Peyer's patch (tissue), 4 donors: Measurements from ENCODE around the gene MTA3. TPM values are rescaled to one million over a fixed set of nuclear protein-coding genes. Genes with fewer than 3 reads are reported as not detected.

Source experiments
- DNase-seq, 3 donors: peaks; one replicate each; pipeline ENCODE4 v3.0.0-alpha.2; 2017 to 2019
- H3K27ac ChIP-seq, 4 donors: fragments of 200-600 bp; sonication (generic); one replicate each; pipeline ENCODE4 v1.5.1; 2016 to 2019
- H3K27me3 ChIP-seq, 2 donors: fragments of 200-600 bp; sonication (generic); one replicate each; pipeline ENCODE4 v1.5.1; 2019
- H3K36me3 ChIP-seq, 3 donors: fragments of 200-600 bp; sonication (generic); one replicate each; pipeline ENCODE4 v1.5.1; 2016 to 2019
- H3K4me1 ChIP-seq, 4 donors: fragments of 200-600 bp; sonication (generic); one replicate each; pipeline ENCODE4 v1.5.1; 2016 to 2019
- H3K4me3 ChIP-seq, 4 donors: fragments of 200-600 bp; sonication (generic); 1 replicate in 3 of 4; 2 replicates in 1 of 4; pipeline ENCODE4 v1.5.1; 2016 to 2019; ENCODE audit warnings: mild to moderate bottlenecking in 1 of 4
- H3K9me3 ChIP-seq, 4 donors: fragments of 200-600 bp; sonication (generic); one replicate each; pipeline ENCODE4 v1.5.1; 2016 to 2019; ENCODE audit warnings: mild to moderate bottlenecking in 1 of 4
- POLR2A ChIP-seq, 2 donors: fragments of 450-650 bp; IDR thresholded peaks; one replicate each; pipeline ENCODE4 v1.5.1; 2017; ENCODE audit warnings: antibody characterized with exemption in 2 of 2, mild to moderate bottlenecking in 2 of 2, moderate library complexity in 2 of 2
- total RNA-seq, 4 donors: library from RNA; depleted of rRNA; stranded (reverse); fragments of >200 nt; gene quantifications; one replicate each; pipeline ENCODE4 v1.1.0, GENCODE V29; 2016
- TF ChIP-seq, protein P1 (sequence below), 6 experiments: fragments of 450-650 bp in 4 of 6; fragments of 200-600 bp in 2 of 6; sonication (generic) in 1 of 6; IDR thresholded peaks; one replicate each; pipeline ENCODE4 v1.5.1; 2017 to 2019; ENCODE audit warnings: antibody characterized with exemption in 6 of 6, mild to moderate bottlenecking in 3 of 6, moderate library complexity in 1 of 6

MTA3 gene
- total RNA-seq, 4 donors from 2014 or later, result 20.0 to 87.5 (median 34.2) TPM

DNA sequence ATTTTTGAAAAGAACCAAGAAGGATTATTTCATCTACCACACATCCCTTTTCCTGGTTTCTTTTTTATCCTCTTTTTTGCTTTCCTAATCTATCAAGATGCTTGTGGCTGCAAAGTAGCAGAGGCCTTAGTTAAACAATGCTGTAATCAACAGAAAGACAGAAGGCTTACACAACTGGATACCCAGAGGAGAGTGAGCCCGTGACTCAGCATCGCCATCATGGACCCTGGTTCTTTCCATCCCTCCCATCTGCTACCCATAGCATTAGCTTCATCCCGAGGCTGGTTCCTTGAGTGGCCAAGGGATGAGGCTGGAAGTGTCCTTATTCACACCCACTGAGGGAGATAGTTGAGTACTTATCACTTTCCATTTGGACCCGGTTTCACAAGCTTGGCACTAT is 231.4 kb downstream of the MTA3 start:
- no peak for TF ChIP-seq POLR2A (IDR thresholded peaks at IDR 0.05)
- TF ChIP-seq, protein P1, sequence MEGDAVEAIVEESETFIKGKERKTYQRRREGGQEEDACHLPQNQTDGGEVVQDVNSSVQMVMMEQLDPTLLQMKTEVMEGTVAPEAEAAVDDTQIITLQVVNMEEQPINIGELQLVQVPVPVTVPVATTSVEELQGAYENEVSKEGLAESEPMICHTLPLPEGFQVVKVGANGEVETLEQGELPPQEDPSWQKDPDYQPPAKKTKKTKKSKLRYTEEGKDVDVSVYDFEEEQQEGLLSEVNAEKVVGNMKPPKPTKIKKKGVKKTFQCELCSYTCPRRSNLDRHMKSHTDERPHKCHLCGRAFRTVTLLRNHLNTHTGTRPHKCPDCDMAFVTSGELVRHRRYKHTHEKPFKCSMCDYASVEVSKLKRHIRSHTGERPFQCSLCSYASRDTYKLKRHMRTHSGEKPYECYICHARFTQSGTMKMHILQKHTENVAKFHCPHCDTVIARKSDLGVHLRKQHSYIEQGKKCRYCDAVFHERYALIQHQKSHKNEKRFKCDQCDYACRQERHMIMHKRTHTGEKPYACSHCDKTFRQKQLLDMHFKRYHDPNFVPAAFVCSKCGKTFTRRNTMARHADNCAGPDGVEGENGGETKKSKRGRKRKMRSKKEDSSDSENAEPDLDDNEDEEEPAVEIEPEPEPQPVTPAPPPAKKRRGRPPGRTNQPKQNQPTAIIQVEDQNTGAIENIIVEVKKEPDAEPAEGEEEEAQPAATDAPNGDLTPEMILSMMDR (IDR thresholded peaks at IDR 0.05), result no peak
- no peak overlapping the region for H3K27ac ChIP-seq
- H3K4me3 ChIP-seq, result no peak overlapping the region
- H3K36me3 ChIP-seq, result no peaks in the 10 kb centered on the region
- no peaks in the 10 kb centered on the region for H3K9me3 ChIP-seq
- DNase-seq, result peak in 1 of 3 donors; percentile 22
- no peaks in the 10 kb centered on the region for H3K4me1 ChIP-seq
- H3K27me3 ChIP-seq, result no peaks in the 10 kb centered on the region

DNA sequence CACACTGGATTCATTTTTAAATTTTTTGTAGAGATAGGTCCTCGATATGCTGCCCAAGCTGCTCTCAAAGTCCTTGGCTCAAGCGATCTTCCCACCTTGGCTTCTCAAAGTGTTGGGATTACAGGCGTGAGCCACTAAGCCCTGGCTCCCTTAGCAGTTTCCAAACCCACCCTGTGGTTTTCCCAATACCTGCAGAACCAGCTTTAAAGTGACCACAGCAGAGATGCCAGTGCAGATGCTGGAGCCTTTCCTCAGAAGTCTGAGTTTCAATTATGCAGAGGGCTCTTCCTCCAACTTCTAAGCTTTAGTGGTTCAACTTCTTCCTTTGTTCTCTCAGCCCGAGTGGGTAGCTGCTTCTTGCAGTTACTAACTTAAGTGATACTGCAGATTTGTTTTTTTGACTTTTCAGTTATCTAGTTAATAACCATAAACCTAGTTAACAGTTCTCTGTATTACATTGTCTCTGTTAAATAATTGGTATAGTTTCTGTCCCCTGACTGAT is 232.1 kb downstream of the MTA3 start:
- Histone ChIP-seq H3K36me3 (no peaks in the 10 kb centered on the region), H3K27ac (no peak overlapping the region), H3K4me3 (no peak overlapping the region), H3K4me1 (no peaks in the 10 kb centered on the region), H3K9me3 (no peaks in the 10 kb centered on the region), H3K27me3 (no peaks in the 10 kb centered on the region)
- DNase-seq, result peak in 1 of 3 donors; percentile 17
- no peak for TF ChIP-seq POLR2A (IDR thresholded peaks at IDR 0.05)
- TF ChIP-seq, protein P1 (IDR thresholded peaks at IDR 0.05), result no peak

DNA sequence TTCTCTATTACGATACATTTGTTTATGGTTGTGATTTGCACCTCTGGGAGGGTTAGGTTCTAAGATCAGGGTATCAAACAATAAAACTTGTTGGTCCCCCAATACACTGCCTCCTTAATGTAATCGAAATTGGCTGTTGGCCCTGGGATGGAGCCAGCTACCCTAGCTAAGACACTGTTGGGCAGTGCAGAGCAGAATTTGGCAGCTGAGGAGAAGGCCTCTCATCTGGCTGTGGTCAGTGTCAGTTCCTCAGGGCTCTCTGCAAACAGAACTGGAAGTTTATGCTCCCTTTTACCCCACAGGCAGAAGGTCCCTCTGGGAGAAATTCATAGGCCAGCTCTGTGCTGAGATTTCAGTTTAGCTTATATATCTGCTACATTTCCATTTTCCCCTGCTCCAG is 232.5 kb downstream of the MTA3 start:
- Histone ChIP-seq H3K9me3 (no peaks in the 10 kb centered on the region), H3K27me3 (no peaks in the 10 kb centered on the region), H3K36me3 (no peaks in the 10 kb centered on the region), H3K27ac (no peak overlapping the region), H3K4me3 (no peak overlapping the region), H3K4me1 (no peaks in the 10 kb centered on the region)
- TF ChIP-seq, protein P1 (IDR thresholded peaks at IDR 0.05), result no peak
- TF ChIP-seq POLR2A (IDR thresholded peaks at IDR 0.05), result no peak
- peak in 1 of 3 donors; percentile 42 for DNase-seq

GRCh38 chr2:42801381-42801780 is 232.9 kb downstream of the MTA3 start:
- Histone ChIP-seq H3K9me3 (no peaks in the 10 kb centered on the region), H3K27ac (no peak overlapping the region), H3K27me3 (no peaks in the 10 kb centered on the region), H3K4me1 (no peaks in the 10 kb centered on the region), H3K4me3 (no peak overlapping the region), H3K36me3 (no peaks in the 10 kb centered on the region)
- no peak for TF ChIP-seq POLR2A (IDR thresholded peaks at IDR 0.05)
- TF ChIP-seq, protein P1 (IDR thresholded peaks at IDR 0.05), result no peak
- DNase-seq, result peak in 1 of 3 donors; percentile 33

GRCh38 chr2:42802150-42802549 is 233.7 kb downstream of the MTA3 start:
- H3K27ac ChIP-seq, result no peak overlapping the region
- no peaks in the 10 kb centered on the region for H3K4me1 ChIP-seq
- TF ChIP-seq POLR2A (IDR thresholded peaks at IDR 0.05), result no peak
- TF ChIP-seq, protein P1 (IDR thresholded peaks at IDR 0.05), result no peak
- no peaks in the 10 kb centered on the region for H3K9me3 ChIP-seq
- H3K27me3 ChIP-seq, result no peaks in the 10 kb centered on the region
- no peaks in the 10 kb centered on the region for H3K36me3 ChIP-seq
- H3K4me3 ChIP-seq, result no peak overlapping the region
- no peak for DNase-seq

- no peaks in the 10 kb centered on the region for H3K27me3 ChIP-seq
- H3K9me3 ChIP-seq, result no peaks in the 10 kb centered on the region
- no peaks in the 10 kb centered on the region for H3K36me3 ChIP-seq
Measured at GRCh38 chr2:42804338-42804737, 235.9 kb downstream of the MTA3 start.

More at GRCh38 chr2:42804338-42804737, 235.9 kb downstream of the MTA3 start:
- H3K4me3 ChIP-seq, result no peak overlapping the region
- H3K27ac ChIP-seq, result no peak overlapping the region
- DNase-seq, result peak in 1 of 3 donors; percentile 13
- H3K4me1 ChIP-seq, result peaks cover 0 to 5% (median 2%) of the 10 kb centered on the region in 4 donors
- TF ChIP-seq, protein P1 (IDR thresholded peaks at IDR 0.05), result no peak
- no peak for TF ChIP-seq POLR2A (IDR thresholded peaks at IDR 0.05)
